ENCODE measurements around the gene CCDC63.

GRCh38 chr12:110874781-110875180, 28.0 kb downstream of the CCDC63 start:
- TF ChIP-seq USF1 (IDR thresholded peaks at IDR 0.05) (no peak), REST (IDR thresholded peaks at IDR 0.05; ENCODE audit: low read depth) (no peak)

Data from Ishikawa (cell line).